ELR (cell line): ENCODE measurements around the gene DSTN.

Experiments used
- DNase-seq: peaks from one replicate; pipeline ENCODE4 v3.0.0-alpha.2; 2015; ENCODE audit warnings: low read depth

The DSTN gene

GRCh38 chr20:17569616-17570346 lies at the start of gene DSTN:
DSTN (plus strand) TSS chr20:17570075; CDS start chr20:17570209, 134 bp downstream.
- DNase-seq: peak; percentile 93

GRCh38 chr20:17520583-17520982 lies 49.3 kb upstream of the DSTN start:
- peak; percentile 17 for DNase-seq

GRCh38 chr20:17522528-17522927 lies 47.3 kb upstream of the DSTN start:
- DNase-seq: no peak

DNA sequence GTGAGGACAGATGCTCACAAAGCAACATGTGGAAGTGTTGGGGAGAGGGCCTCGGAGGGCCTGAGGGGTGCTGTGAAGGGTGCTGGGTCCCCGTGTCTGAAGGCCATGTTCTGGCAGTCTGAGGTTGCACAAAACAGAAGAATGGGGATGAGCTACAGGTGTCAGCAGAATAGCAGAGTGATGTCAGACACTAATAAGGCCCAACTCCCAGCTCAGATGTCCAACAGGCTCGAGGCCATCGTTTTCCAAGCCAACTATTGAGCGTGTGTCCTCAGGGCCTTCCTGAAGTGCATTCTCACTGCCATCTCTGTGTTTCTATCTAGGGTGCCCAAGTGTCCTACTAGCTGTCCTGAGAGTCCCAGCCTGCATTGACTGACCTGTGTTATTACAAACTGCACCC lies 46.5 kb upstream of the DSTN start:
- no peak for DNase-seq

DNA sequence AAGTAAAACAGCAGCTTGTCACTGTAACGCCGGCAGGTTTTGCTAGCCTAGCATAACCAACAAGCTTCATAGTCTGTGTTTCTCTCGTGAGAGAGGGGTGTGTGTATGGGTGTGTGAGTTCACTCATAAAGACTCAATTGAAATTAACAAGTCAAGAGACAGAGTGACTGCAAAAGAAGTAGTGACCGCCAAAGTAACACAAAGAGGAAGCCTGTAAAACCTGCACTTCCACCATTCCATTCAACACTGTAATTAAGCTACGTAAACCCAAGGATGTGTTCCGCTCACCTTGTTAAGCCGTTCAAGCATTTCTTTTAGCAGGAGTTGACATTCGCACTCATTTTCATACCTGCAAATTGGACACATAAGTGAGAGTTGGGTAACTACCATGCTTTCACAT lies 45.3 kb upstream of the DSTN start:
- DNase-seq: no peak

DNA sequence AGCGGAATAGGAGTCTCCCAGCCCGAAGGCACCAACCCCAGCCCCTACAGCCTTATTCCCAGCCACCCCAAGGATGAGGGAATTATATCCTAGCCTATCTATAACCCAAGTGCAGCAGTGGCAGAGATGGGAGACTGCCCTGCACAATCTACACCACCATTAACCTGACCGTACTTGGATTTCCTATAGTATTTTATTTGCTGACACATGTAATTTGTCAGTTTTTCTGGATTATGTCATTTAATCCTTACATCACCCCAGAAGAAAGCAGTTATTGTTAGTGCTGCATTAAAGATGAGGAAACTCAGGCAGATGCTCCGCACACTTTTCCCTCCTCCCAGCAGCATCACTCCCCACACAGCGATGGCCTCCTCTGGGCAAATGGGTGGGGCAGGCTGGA lies 44.7 kb upstream of the DSTN start:
- DNase-seq: no peak

GRCh38 chr20:17525650-17526049 lies 44.2 kb upstream of the DSTN start:
- peak; percentile 49 for DNase-seq

DNA sequence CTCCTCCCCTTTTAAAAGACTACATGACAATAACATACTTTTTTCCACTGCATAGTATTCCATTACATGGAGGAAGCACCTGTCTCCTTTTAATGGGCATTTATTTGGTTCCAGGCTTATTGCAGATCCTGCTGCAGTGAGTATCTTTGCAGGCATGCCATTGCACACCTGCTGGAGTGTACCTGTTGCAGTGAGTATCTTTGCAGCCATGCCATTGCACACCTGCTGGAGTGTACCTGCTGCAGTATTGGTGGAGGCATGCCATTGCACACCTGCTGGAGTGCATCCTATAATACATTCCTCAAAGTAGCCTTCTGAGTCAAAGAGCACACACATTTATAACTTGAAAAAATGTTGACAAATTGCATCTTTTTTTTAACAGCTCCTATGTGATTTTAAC lies 40.3 kb upstream of the DSTN start:
- DNase-seq: no peak

DNA sequence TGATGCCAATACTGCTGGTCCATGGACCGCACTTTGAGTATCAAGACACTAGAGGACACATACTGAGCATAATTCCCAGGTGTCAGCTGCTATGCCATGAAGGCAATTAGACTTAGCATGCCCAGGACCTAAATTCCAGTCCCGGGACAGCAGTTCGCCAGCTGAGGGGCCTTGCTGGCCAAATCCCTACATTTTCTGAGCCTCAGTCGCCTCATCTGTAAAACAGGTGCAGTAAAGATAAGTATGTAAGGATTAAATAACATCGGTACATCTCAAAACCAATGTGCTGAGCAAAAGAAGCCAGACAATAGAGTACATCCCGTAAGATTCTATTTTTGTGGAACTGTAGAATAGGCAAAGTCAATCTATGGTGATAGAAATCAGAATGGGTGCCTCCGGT lies 39.7 kb upstream of the DSTN start:
- DNase-seq: no peak

GRCh38 chr20:17530716-17531664 lies 38.9 kb upstream of the DSTN start, which contains the start of gene BFSP1:
BFSP1 (minus strand) TSS chr20:17531379; CDS start chr20:17531329, 50 bp downstream.
- peak; percentile 66 for DNase-seq

GRCh38 chr20:17531665-17532025 lies 38.2 kb upstream of the DSTN start:
- no peak for DNase-seq

GRCh38 chr20:17533396-17533795 lies 36.5 kb upstream of the DSTN start:
- peak; percentile 59 for DNase-seq

- DNase-seq: no peak
Observed at GRCh38 chr20:17534077-17534476, 35.8 kb upstream of the DSTN start.

DNA sequence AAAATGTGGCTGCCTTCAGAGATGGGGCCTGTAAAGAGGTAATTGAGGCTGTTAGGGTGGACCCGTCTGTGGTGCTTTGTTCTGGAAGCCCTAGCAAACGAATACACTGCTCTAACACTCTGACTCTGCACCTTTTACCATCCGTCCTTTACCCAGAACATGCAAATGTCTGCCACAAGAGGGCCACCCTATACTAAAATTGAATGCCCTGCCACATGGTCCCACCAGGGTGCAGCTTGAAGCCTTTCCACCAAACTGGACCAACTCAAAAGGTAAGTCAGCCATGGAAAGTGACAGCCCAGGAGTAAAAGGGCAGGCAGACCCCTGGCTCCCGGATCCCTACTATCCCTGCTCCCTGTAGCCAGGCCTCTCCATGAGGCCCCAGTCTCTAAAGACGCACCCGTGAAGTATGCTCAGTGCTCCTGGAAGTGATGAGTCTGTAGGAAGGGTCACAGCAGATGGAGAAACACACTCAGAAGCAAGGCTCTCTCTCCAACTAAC lies 32.9 kb upstream of the DSTN start:
- DNase-seq: peak; percentile 83

DNA sequence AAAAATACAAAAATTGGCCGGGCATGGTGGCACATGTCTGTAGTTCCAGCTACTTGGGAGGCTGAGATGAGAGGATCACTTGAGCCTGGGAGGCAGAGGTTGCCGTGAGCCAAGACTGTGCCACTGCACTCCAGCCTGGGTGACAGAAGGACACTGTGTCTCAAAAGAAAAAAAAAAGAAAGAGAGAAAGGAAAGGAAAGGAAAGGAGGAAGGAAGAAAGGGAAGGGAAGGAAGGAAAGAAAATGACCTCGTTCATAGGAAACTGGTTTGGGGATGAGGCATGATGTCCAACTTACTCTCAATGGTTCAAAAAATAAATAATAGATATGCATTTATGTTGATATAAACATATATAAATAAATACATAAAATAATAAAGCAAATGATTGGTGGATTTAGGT lies 31.9 kb upstream of the DSTN start:
- DNase-seq: no peak

- peak; percentile 40 for DNase-seq
Observed at GRCh38 chr20:17538517-17539170, 31.2 kb upstream of the DSTN start.

- DNase-seq: no peak
Observed at GRCh38 chr20:17541596-17541995, 28.3 kb upstream of the DSTN start.

- peak; percentile 53 for DNase-seq
Observed at GRCh38 chr20:17541996-17542395, 27.9 kb upstream of the DSTN start.

DNA sequence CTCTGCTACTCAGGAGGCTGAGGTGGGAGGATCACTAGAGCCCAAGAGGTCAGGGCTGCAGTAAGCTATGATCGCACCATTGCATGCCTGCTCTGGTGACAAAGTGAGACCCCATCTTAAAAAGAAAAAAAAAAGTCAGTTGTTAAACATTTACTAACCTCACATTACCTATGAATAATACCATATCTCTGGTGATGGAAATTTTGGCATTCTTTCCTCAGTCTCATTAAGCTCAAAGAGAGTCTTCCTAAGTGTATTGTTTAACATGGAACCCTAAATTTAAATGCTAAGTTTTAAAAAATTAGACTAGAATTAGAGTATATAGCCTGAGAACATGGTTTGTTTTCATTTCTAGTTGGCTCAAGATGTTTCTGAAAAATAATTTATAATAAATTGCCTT lies 27.4 kb upstream of the DSTN start:
- DNase-seq: no peak

DNA sequence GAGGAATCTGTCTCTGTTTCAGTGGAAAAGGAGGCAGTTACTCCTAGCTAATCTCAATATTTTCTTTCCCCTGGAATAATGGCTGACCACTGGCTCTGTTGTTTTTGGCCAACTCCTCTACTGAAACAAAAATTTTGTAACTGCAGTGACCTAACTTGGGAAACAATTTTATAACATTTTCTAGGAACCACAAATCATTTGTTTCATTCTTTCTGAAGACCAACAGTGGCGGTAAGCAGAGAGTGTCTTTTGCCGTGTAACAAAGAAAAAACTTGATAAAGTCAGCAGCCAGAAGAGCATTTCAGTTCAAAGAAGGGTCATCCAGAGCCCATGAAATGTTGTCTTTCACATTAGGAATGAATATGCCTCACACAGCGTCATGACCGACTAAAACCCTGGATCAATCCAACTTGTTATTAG lies 26.9 kb upstream of the DSTN start:
- DNase-seq: peak; percentile 62

DNA sequence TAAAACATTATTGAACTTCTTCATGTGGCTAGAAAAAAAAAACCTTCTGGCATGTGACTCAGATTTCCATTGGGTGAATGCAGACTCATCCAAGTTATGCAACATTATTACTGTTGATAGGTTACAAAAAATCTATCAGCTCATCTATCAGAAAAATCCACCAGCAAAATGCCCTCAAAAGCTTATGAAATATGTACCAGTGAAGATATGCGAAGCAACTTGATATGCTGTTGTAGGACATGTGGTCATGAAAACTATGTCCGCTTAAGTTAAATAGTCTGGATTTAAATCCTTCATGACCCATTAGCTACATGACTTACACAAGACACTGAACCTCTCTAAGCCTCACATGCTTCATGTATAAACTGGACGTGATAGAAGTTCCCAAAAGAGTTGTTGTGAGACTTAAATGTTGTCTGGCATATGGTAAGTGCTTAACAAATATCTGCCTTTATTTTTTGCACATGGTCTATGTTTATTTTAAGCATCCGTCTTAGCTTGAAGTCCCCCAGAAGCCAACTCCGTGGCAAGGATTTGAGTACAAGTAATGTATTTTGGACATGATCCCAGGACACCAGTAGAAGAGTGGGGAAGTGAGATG lies 26.2 kb upstream of the DSTN start:
- peak; percentile 63 for DNase-seq

DNA sequence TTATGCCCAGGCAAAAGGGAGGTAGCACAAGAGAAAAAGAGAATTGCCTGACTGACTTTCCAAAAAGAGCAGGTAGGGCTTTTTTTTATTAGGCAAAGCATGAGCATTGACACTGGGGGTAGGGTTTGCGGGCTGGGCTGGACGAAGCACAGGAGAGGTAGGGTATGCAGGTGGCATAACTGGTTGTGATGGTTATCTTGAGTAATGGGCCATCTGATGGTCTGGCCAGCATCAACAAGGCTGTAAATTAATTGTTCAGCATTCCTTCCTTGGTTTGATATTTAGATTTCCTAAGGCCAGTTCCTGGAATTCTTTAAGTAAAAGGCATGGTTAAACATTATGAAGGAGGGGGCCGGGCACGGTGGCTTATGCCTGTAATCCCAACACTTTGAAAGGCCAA lies 24.7 kb upstream of the DSTN start:
- no peak for DNase-seq
